Fibroblast of villous mesenchyme (primary cell): Measurements from ENCODE around the gene KRTAP4-3. TPM values are rescaled to one million over a fixed set of nuclear protein-coding genes. Genes with fewer than 3 reads are reported as not detected.

Experiments used
- DNase-seq: peaks from one replicate; pipeline ENCODE4 v3.0.0-alpha.2; 2010; ENCODE audit warnings: low read depth
- H3K4me3 ChIP-seq: 2 replicates; pipeline ENCODE4 v1.5.1; 2011; ENCODE audit warnings: low read depth, mild to moderate bottlenecking, low read length
- CTCF ChIP-seq: IDR thresholded peaks from 2 replicates; pipeline ENCODE4 v1.5.1; 2012; ENCODE audit warnings: low read depth, mild to moderate bottlenecking, low read length; ENCODE audit not compliant: insufficient read depth
- total RNA-seq: library from RNA; depleted of rRNA; stranded (reverse); fragments of >200 nt; gene quantifications from 2 replicates; pipeline ENCODE4 v1.2.3, GENCODE V29; 2012

Gene KRTAP4-3
- not detected in 2 replicates for total RNA-seq

GRCh38 chr17:41168121-41168520 lies at the start of gene KRTAP4-3:
Gene KRTAP4-3 (minus strand): TSS chr17:41168221. CDS start chr17:41168172, 49 bp downstream.
- TF ChIP-seq CTCF: no peak
- H3K4me3 ChIP-seq: no peak within 1 kb of the TSS
- no peak for DNase-seq

DNA sequence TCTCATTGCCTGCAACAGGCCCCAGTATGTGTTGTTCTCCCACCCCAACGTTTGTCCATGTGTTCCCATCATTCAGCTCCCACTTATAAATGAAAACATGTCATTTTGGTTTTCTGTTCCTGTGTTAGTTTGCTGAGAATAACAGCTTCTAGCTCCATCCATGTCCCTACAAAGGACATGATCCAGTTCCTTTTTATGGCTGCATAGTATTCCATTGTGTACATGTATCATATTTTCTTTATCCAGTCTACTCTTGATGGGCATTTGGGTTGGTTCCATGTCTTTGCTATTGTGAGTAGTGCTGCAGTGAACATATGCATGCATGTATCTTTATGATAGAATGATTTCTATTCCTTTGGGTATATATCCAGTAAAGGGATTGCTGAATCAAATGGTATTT lies 47.7 kb upstream of the KRTAP4-3 start:
- H3K4me3 ChIP-seq: no peak overlapping the region
- no peak for DNase-seq
- TF ChIP-seq CTCF: no peak

GRCh38 chr17:41212524-41213169 lies 44.6 kb upstream of the KRTAP4-3 start:
- TF ChIP-seq CTCF: no peak
- no peak overlapping the region for H3K4me3 ChIP-seq
- DNase-seq: no peak

- H3K4me3 ChIP-seq: no peak overlapping the region
- no peak for TF ChIP-seq CTCF
- peak; percentile 33 for DNase-seq
Observed at GRCh38 chr17:41211845-41212466, 43.9 kb upstream of the KRTAP4-3 start.

DNA sequence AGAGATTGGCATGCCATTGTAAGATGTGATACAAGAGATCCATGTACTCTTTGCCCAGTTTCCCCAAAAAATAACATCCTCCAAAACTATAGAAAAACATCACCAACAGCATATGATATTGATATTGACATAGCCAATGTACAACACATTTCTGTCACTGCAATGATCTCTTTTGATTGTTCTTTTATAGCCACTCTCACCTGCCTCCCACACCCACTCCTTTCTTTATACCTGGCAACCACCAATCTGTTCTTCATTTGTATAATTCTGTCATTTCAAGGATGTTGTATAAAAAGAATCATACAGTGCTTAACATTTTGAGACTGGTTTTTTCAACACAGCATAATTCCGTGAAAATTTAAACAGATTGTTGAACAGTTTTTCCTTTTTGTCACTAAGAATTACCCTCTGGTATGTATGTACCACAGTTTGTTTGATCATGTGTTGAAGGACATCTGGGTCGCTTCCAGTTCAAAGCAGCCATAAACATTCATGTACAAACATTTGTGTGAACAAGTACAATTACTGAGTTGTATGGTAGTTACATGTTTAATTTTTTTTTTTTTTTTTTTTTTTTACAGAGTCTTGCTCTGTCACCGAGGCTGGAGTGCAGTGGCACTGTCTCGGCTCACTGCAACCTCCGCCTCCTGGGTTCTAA lies 31.5 kb upstream of the KRTAP4-3 start:
- no peak for TF ChIP-seq CTCF
- no peak overlapping the region for H3K4me3 ChIP-seq
- no peak for DNase-seq

GRCh38 chr17:41196068-41196467 lies 28.0 kb upstream of the KRTAP4-3 start:
- H3K4me3 ChIP-seq: no peak overlapping the region
- no peak for TF ChIP-seq CTCF
- no peak for DNase-seq
